GM12892 (cell line): ENCODE data around the gene USP33.

ENCODE experiments used
- POLR2A ChIP-seq: IDR thresholded peaks from 2 replicates; pipeline ENCODE4 v1.6.1; 2011; ENCODE audit warnings: low read depth, low read length, control low read depth
- POLR2AphosphoS5 ChIP-seq: IDR thresholded peaks from 2 replicates; pipeline ENCODE4 v1.6.1; 2011; ENCODE audit warnings: low read depth, low read length, control low read depth

- TF ChIP-seq POLR2A (peak; percentile 63), POLR2AphosphoS5 (peak; percentile 52; the same call in 1 of the 2 replicates)
Observed at GRCh38 chr1:77779529-77780281, 20.1 kb upstream of the USP33 start, which contains the start of gene MIGA1.
